ENCODE data around the gene HSPA6.
"Not testable (repeated sequence)": the region's sequence is repeated elsewhere in the genome, so short reads cannot be mapped to it uniquely, and the experiment has no call there.

HSPA6 gene

DNA sequence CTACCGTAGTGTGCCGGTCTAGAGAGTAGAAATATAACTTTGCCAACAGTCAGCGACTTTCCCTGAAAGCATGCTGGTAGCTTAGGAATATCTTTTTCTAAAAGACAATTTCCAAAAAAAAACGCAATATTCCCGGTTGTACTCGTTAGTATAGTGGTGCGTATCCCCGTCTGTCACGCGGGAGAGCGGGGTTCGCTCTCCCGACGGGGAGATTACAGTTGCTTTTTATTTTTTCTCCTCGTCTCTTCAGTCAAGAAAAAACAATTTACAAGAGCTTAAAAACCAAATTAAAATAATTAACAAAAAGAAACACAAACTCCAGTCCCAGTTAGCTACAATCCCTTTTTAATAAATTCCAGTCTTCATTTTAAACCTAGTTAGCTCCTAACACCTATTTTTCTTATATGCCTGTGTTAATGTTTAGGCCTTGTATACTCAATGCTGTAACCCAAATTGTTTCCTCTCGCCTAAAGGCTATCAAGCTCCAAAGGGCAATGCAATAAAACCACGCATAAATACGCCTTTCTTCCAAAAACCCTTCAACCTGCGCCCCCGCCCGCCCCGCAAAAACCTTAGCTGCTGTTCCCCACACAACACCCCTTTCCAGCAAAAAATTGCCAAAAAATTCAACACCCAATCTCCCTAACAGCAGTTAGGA lies 7.8 kb downstream of the HSPA6 start:
- Histone ChIP-seq H3K36me3 (ENCODE audit: insufficient read depth) (no peaks in the 10 kb centered on the region), H4K20me1 (ENCODE audit: insufficient read depth) (no peaks in the 10 kb centered on the region), H3K27ac (peak overlapping the region; percentile 68), H3K4me1 (ENCODE audit: low read depth, poor library complexity, severe bottlenecking) (peaks cover 16% of the 10 kb centered on the region), H2AFZ (ENCODE audit: low read depth) (peak overlapping the region; percentile 57; the same call in 1 of the 2 replicates), H3K79me2 (ENCODE audit: insufficient read depth, low read depth) (no peaks in the 10 kb centered on the region), H3K4me2 (peak overlapping the region; percentile 85), H3K27me3 (ENCODE audit: insufficient read depth, low read depth) (no peaks in the 10 kb centered on the region), H3K9ac (no peak overlapping the region), H3K4me3 (IDR thresholded peaks at IDR 0.05; ENCODE audit: insufficient read depth, low read depth, low read length) (no peak overlapping the region)
- TF ChIP-seq, protein P1, sequence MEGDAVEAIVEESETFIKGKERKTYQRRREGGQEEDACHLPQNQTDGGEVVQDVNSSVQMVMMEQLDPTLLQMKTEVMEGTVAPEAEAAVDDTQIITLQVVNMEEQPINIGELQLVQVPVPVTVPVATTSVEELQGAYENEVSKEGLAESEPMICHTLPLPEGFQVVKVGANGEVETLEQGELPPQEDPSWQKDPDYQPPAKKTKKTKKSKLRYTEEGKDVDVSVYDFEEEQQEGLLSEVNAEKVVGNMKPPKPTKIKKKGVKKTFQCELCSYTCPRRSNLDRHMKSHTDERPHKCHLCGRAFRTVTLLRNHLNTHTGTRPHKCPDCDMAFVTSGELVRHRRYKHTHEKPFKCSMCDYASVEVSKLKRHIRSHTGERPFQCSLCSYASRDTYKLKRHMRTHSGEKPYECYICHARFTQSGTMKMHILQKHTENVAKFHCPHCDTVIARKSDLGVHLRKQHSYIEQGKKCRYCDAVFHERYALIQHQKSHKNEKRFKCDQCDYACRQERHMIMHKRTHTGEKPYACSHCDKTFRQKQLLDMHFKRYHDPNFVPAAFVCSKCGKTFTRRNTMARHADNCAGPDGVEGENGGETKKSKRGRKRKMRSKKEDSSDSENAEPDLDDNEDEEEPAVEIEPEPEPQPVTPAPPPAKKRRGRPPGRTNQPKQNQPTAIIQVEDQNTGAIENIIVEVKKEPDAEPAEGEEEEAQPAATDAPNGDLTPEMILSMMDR (conservative IDR thresholded peaks at IDR 0.05; ENCODE audit: low read depth, low read length): no peak

- not testable (repeated sequence) for H4K20me1 ChIP-seq (ENCODE audit: insufficient read depth); H3K27ac ChIP-seq; H3K4me2 ChIP-seq; H3K4me3 ChIP-seq (IDR thresholded peaks at IDR 0.05; ENCODE audit: insufficient read depth, low read depth, low read length); H3K36me3 ChIP-seq (ENCODE audit: insufficient read depth); H3K27me3 ChIP-seq (ENCODE audit: insufficient read depth, low read depth); H2AFZ ChIP-seq (ENCODE audit: low read depth); H3K79me2 ChIP-seq (ENCODE audit: insufficient read depth, low read depth); H3K9ac ChIP-seq
- H3K4me1 ChIP-seq (ENCODE audit: low read depth, poor library complexity, severe bottlenecking): peaks cover 16% of the 10 kb centered on the region
These were observed 8.6 kb downstream of the HSPA6 start for GRCh38 chr1:161532644-161533567.

- H3K4me1 ChIP-seq (ENCODE audit: low read depth, poor library complexity, severe bottlenecking): peaks cover 15% of the 10 kb centered on the region
- H3K27me3 ChIP-seq (ENCODE audit: insufficient read depth, low read depth); H3K36me3 ChIP-seq (ENCODE audit: insufficient read depth); H3K79me2 ChIP-seq (ENCODE audit: insufficient read depth, low read depth); H3K4me3 ChIP-seq (IDR thresholded peaks at IDR 0.05; ENCODE audit: insufficient read depth, low read depth, low read length); H3K9ac ChIP-seq; H3K27ac ChIP-seq; H4K20me1 ChIP-seq (ENCODE audit: insufficient read depth); H3K4me2 ChIP-seq; H2AFZ ChIP-seq (ENCODE audit: low read depth): not testable (repeated sequence)
These were observed 12.8 kb downstream of the HSPA6 start for GRCh38 chr1:161537068-161537669.

DNA sequence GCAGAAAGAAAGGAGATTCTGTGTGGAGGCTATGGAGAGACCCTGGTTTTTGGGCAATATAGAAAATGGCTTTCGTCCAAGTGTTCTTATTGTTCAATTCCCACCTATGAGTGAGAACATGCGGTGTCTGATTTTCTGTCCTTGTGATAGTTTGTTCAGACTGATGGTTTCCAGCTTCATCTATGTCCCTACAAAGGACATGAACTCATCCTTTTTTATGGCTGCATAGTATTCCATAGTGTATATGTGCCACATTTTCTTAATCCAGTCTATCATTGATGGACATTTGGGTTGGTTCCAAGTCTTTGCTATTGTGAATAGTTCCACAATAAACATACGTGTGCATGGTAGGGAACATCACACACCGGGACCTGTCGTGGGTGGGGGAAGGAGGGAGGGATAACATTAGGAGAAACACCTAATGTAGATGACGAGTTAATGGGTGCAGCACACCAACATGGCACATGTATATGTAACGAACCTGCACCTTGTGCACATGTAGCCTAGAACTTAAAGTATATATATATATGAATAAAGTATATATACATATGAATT lies 14.7 kb downstream of the HSPA6 start:
- H3K79me2 ChIP-seq (ENCODE audit: insufficient read depth, low read depth); H3K4me3 ChIP-seq (IDR thresholded peaks at IDR 0.05; ENCODE audit: insufficient read depth, low read depth, low read length); H3K36me3 ChIP-seq (ENCODE audit: insufficient read depth); H4K20me1 ChIP-seq (ENCODE audit: insufficient read depth); H3K27me3 ChIP-seq (ENCODE audit: insufficient read depth, low read depth): not testable (repeated sequence)
- peak overlapping the region; percentile 96 for H3K9ac ChIP-seq
- peak overlapping the region; percentile 34 for H3K4me2 ChIP-seq
- 0 out of 2 replicates have a peak overlapping the region, but pooled peaks have one; percentile 89 for H2AFZ ChIP-seq (ENCODE audit: low read depth)
- H3K27ac ChIP-seq: peak overlapping the region; percentile 97
- H3K4me1 ChIP-seq (ENCODE audit: low read depth, poor library complexity, severe bottlenecking): peaks cover 14% of the 10 kb centered on the region

GRCh38 chr1:161539731-161540569 lies 15.6 kb downstream of the HSPA6 start:
- Histone ChIP-seq H3K27ac (peak overlapping the region; percentile 97), H3K9ac (peak overlapping the region; percentile 96), H3K4me2 (peak overlapping the region; percentile 34), H3K4me1 (ENCODE audit: low read depth, poor library complexity, severe bottlenecking) (peaks cover 14% of the 10 kb centered on the region), H3K4me3 (IDR thresholded peaks at IDR 0.05; ENCODE audit: insufficient read depth, low read depth, low read length) (peak overlapping the region; percentile 95), H2AFZ (ENCODE audit: low read depth) (peak overlapping the region; percentile 89)
- H4K20me1 ChIP-seq (ENCODE audit: insufficient read depth); H3K36me3 ChIP-seq (ENCODE audit: insufficient read depth); H3K27me3 ChIP-seq (ENCODE audit: insufficient read depth, low read depth); H3K79me2 ChIP-seq (ENCODE audit: insufficient read depth, low read depth): not testable (repeated sequence)
- TF ChIP-seq, protein P1 (conservative IDR thresholded peaks at IDR 0.05; ENCODE audit: low read depth, low read length): 0 out of 2 replicates have a peak, but pooled peaks have one; percentile 8

DNA sequence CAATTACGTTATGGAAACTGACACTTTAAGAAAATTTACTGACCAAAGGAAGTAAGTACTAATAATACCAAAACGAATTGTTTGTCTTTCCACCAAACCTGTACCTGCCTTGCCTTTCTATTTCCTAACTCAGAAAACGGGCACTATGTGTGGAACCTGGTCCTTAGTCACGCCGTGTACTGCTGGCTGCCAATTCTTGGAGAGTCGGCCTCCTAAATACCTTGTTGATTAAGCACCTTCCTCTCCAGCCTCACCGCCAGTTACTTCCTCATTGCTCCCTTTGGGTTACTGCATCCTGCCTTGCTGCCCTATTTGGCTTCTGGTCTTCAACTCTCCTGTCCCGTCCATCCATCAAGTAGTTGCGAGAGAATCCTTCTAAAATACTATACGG lies 16.2 kb downstream of the HSPA6 start:
- Histone ChIP-seq H3K9ac (peak overlapping the region; percentile 96), H2AFZ (ENCODE audit: low read depth) (peak overlapping the region; percentile 59), H3K4me3 (IDR thresholded peaks at IDR 0.05; ENCODE audit: insufficient read depth, low read depth, low read length) (peak overlapping the region; percentile 18), H3K4me2 (peak overlapping the region; percentile 34), H3K27ac (peak overlapping the region; percentile 97), H3K4me1 (ENCODE audit: low read depth, poor library complexity, severe bottlenecking) (peaks cover 14% of the 10 kb centered on the region)
- not testable (repeated sequence) for H3K27me3 ChIP-seq (ENCODE audit: insufficient read depth, low read depth); H3K79me2 ChIP-seq (ENCODE audit: insufficient read depth, low read depth); H4K20me1 ChIP-seq (ENCODE audit: insufficient read depth); H3K36me3 ChIP-seq (ENCODE audit: insufficient read depth)

- peaks cover 14% of the 10 kb centered on the region for H3K4me1 ChIP-seq (ENCODE audit: low read depth, poor library complexity, severe bottlenecking)
- H3K4me2 ChIP-seq; H3K4me3 ChIP-seq (IDR thresholded peaks at IDR 0.05; ENCODE audit: insufficient read depth, low read depth, low read length); H4K20me1 ChIP-seq (ENCODE audit: insufficient read depth); H3K27ac ChIP-seq; H3K79me2 ChIP-seq (ENCODE audit: insufficient read depth, low read depth); H3K9ac ChIP-seq; H3K27me3 ChIP-seq (ENCODE audit: insufficient read depth, low read depth); H2AFZ ChIP-seq (ENCODE audit: low read depth); H3K36me3 ChIP-seq (ENCODE audit: insufficient read depth): not testable (repeated sequence)
These were observed 17.8 kb downstream of the HSPA6 start for GRCh38 chr1:161542091-161542559.

Measured in KMS-11 (cell line).